DND-41 (cell line): ENCODE measurements around the gene WNT5A.

Experiments
- ATAC-seq: fragments of 200-7000 bp; cut with Tn5 transposase; 3 replicates; pipeline ENCODE4 v1.9.1; 2021; ENCODE audit warnings: low read depth; ENCODE audit not compliant: insufficient read depth
- DNase-seq: peaks from one replicate; pipeline ENCODE4 v3.0.0-alpha.2; 2020
- H2AFZ ChIP-seq: 2 replicates; pipeline ENCODE4 v1.6.0; 2012; ENCODE audit warnings: low read depth, low read length
- H3K27ac ChIP-seq: 2 replicates; pipeline ENCODE4 v1.5.1; 2012; ENCODE audit warnings: low read length, inconsistent platforms
- H3K27me3 ChIP-seq: fragments of 200-600 bp; sonication (generic); 2 replicates; pipeline ENCODE4 v1.6.0; 2012; ENCODE audit warnings: low read length, mild to moderate bottlenecking, inconsistent platforms; ENCODE audit not compliant: insufficient read depth, poor library complexity
- H3K36me3 ChIP-seq: 2 replicates; pipeline ENCODE4 v1.5.1; 2012; ENCODE audit warnings: low read length, inconsistent platforms; ENCODE audit not compliant: insufficient read depth
- H3K4me1 ChIP-seq: 2 replicates; pipeline ENCODE4 v1.5.1; 2012; ENCODE audit warnings: mild to moderate bottlenecking, low read length; ENCODE audit not compliant: insufficient read depth
- H3K4me2 ChIP-seq: 2 replicates; pipeline ENCODE4 v1.6.0; 2012; ENCODE audit warnings: mild to moderate bottlenecking, moderate library complexity, low read length, inconsistent platforms; ENCODE audit not compliant: insufficient read depth
- H3K4me3 ChIP-seq, 2 experiments: fragments of 200-600 bp in 1 of 2; shearing (Covaris generic) in 1 of 2; 2 replicates each; pipeline ENCODE4 v1.5.1; 2012 to 2016; ENCODE audit warnings: inconsistent platforms in 2 of 2, low read length in 2 of 2, mild to moderate bottlenecking in 2 of 2, low read depth in 1 of 2, moderate library complexity in 1 of 2
- H3K79me2 ChIP-seq: 2 replicates; pipeline ENCODE4 v1.6.0; 2012; ENCODE audit warnings: low read length, inconsistent platforms; ENCODE audit not compliant: insufficient read depth
- H3K9ac ChIP-seq: 2 replicates; pipeline ENCODE4 v1.6.0; 2012; ENCODE audit warnings: low read depth, mild to moderate bottlenecking, inconsistent platforms, low read length, moderate library complexity
- H3K9me3 ChIP-seq: 2 replicates; pipeline ENCODE4 v1.5.1; 2012; ENCODE audit warnings: low read length, moderate library complexity, mild to moderate bottlenecking, inconsistent platforms; ENCODE audit not compliant: insufficient read depth, severe bottlenecking
- H4K20me1 ChIP-seq: 2 replicates; pipeline ENCODE4 v1.6.0; 2012; ENCODE audit warnings: low read length; ENCODE audit not compliant: insufficient read depth
- CTCF ChIP-seq: IDR thresholded peaks from 2 replicates; pipeline ENCODE4 v1.5.1; 2012; ENCODE audit warnings: borderline replicate concordance, low read length, moderate library complexity, mild to moderate bottlenecking; ENCODE audit not compliant: poor library complexity, severe bottlenecking; ENCODE audit errors: extremely low read depth
- EZH2 ChIP-seq: IDR thresholded peaks from 3 replicates; pipeline ENCODE4 v1.6.1; 2012; ENCODE audit warnings: borderline replicate concordance, low read depth, mild to moderate bottlenecking, moderate library complexity, low read length, inconsistent platforms; ENCODE audit not compliant: severe bottlenecking

The WNT5A gene

GRCh38 chr3:55455915-55456314, 31.2 kb downstream of the WNT5A start:
- H3K27ac ChIP-seq = no peak overlapping the region
- H3K4me3 ChIP-seq = no peak overlapping the region
- no peak overlapping the region for H3K9ac ChIP-seq
- DNase-seq (no peak), ATAC-seq (no peak)
- TF ChIP-seq CTCF (no peak), EZH2 (no peak)
- H3K9me3 ChIP-seq = no peaks in the 10 kb centered on the region
- H3K27me3 ChIP-seq = no peaks in the 10 kb centered on the region
- no peaks in the 10 kb centered on the region for H3K79me2 ChIP-seq
- H4K20me1 ChIP-seq = no peaks in the 10 kb centered on the region
- H3K4me1 ChIP-seq = no peaks in the 10 kb centered on the region
- no peak overlapping the region for H3K4me2 ChIP-seq
- H3K36me3 ChIP-seq = no peaks in the 10 kb centered on the region
- no peak overlapping the region for H2AFZ ChIP-seq

GRCh38 chr3:55454611-55455010, 32.5 kb downstream of the WNT5A start:
- Histone ChIP-seq H4K20me1 (no peaks in the 10 kb centered on the region), H3K27ac (no peak overlapping the region), H3K79me2 (no peaks in the 10 kb centered on the region), H3K9ac (no peak overlapping the region), H3K4me3 (no peak overlapping the region), H3K4me2 (no peak overlapping the region), H3K36me3 (no peaks in the 10 kb centered on the region), H2AFZ (no peak overlapping the region), H3K27me3 (no peaks in the 10 kb centered on the region), H3K4me1 (no peaks in the 10 kb centered on the region), H3K9me3 (no peaks in the 10 kb centered on the region)
- DNase-seq = no peak
- TF ChIP-seq CTCF = no peak
- TF ChIP-seq EZH2 = no peak
- no peak for ATAC-seq

GRCh38 chr3:55453886-55454496, 33.1 kb downstream of the WNT5A start:
- Histone ChIP-seq H3K9ac (no peak overlapping the region), H3K36me3 (no peaks in the 10 kb centered on the region), H3K4me1 (no peaks in the 10 kb centered on the region), H3K79me2 (no peaks in the 10 kb centered on the region), H2AFZ (no peak overlapping the region), H3K4me3 (no peak overlapping the region), H3K4me2 (no peak overlapping the region), H3K27me3 (no peaks in the 10 kb centered on the region), H3K9me3 (no peaks in the 10 kb centered on the region), H4K20me1 (no peaks in the 10 kb centered on the region), H3K27ac (no peak overlapping the region)
- DNase-seq (no peak), ATAC-seq (no peak)
- TF ChIP-seq CTCF (no peak), EZH2 (no peak)
